22Rv1 (cell line): ENCODE measurements around the gene FLNB.

Experiments used
- H3K27ac ChIP-seq: fragments of 450-650 bp; 2 replicates; pipeline ENCODE4 v1.5.1; 2017
- CTCF ChIP-seq: fragments of 450-650 bp; IDR thresholded peaks from 2 replicates; pipeline ENCODE4 v1.5.1; 2017; ENCODE audit warnings: mild to moderate bottlenecking
- ZFX ChIP-seq: fragments of 450-650 bp; IDR thresholded peaks from 2 replicates; pipeline ENCODE4 v1.6.1; 2017; ENCODE audit warnings: antibody characterized with exemption, borderline replicate concordance

The FLNB gene

GRCh38 chr3:58207954-58208353 lies 199.7 kb downstream of the FLNB start:
- H3K27ac ChIP-seq: no peak overlapping the region
- TF ChIP-seq ZFX (no peak), CTCF (no peak)

GRCh38 chr3:58209933-58210332 lies 201.7 kb downstream of the FLNB start:
- no peak overlapping the region for H3K27ac ChIP-seq
- no peak for TF ChIP-seq ZFX

- TF ChIP-seq ZFX: no peak
- no peak for TF ChIP-seq CTCF
- H3K27ac ChIP-seq: no peak within 1 kb of the TSS
Observed at GRCh38 chr3:58210761-58211460, 202.7 kb downstream of the FLNB start, which contains the start of gene DNASE1L3. Gene DNASE1L3 (minus strand): TSS chr3:58210972. CDS start chr3:58210906, 66 bp downstream.

GRCh38 chr3:58214484-58215316 lies 206.5 kb downstream of the FLNB start:
- no peak for TF ChIP-seq ZFX
- no peak for TF ChIP-seq CTCF

GRCh38 chr3:58215317-58216025 lies 207.2 kb downstream of the FLNB start:
- TF ChIP-seq CTCF (no peak), ZFX (no peak)
- H3K27ac ChIP-seq: no peak overlapping the region

More at GRCh38 chr3:58214484-58215316, 206.5 kb downstream of the FLNB start:
- no peak overlapping the region for H3K27ac ChIP-seq

GRCh38 chr3:58216496-58217195 lies 208.4 kb downstream of the FLNB start:
- TF ChIP-seq ZFX (no peak), CTCF (no peak)
- H3K27ac ChIP-seq: no peak overlapping the region

- H3K27ac ChIP-seq: no peak overlapping the region
- no peak for TF ChIP-seq ZFX
- peak; percentile 85 for TF ChIP-seq CTCF
Observed at GRCh38 chr3:58217209-58217811, 209.1 kb downstream of the FLNB start.
